CD4-positive, alpha-beta T cell (primary cell): ENCODE data around the gene SLC8A3. TPM values are rescaled to one million over a fixed set of nuclear protein-coding genes. Genes with fewer than 3 reads are reported as not detected.

Source experiments
- ATAC-seq: fragments of 200-7000 bp; cut with Tn5 transposase; one replicate; pipeline ENCODE4 v1.10.0; 2022; ENCODE audit warnings: mild to moderate bottlenecking; ENCODE audit not compliant: poor library complexity
- CTCF ChIA-PET: fragments of 350-600 bp; sonication (Branson Sonifier 250); formaldehyde crosslinking; loops from one replicate; lab custom pipeline; 2021; ENCODE audit warnings: antibody characterized with exemption, inconsistent platforms; lab: Charles Lee
- POLR2A ChIA-PET: fragments of 350-600 bp; sonication (Branson Sonifier 250); formaldehyde crosslinking; loops from one replicate; lab custom pipeline; 2021; ENCODE audit warnings: antibody characterized with exemption, inconsistent platforms; lab: Charles Lee
- DNase-seq, 14 experiments: peaks; one replicate each; pipeline ENCODE4 v3.0.0-alpha.2; 2013 to 2020; ENCODE audit warnings: mixed read lengths in 2 of 14
- H3K27ac ChIP-seq, 2 donors: one replicate each; pipeline versions ENCODE4 v1.5.1 to v1.7.0; 2013; ENCODE audit warnings: low read length in 2 of 2, low read depth in 1 of 2, mild to moderate bottlenecking in 1 of 2
- H3K27me3 ChIP-seq, 2 experiments: 1 replicate in 1 of 2; 2 replicates in 1 of 2; pipeline versions ENCODE4 v1.6.1 to v1.7.0; 2013; ENCODE audit warnings: low read length in 2 of 2, control low read depth in 1 of 2, mild to moderate bottlenecking in 1 of 2, moderate library complexity in 1 of 2; ENCODE audit not compliant: insufficient read depth in 2 of 2, control insufficient read depth in 1 of 2
- H3K36me3 ChIP-seq: one replicate; pipeline ENCODE4 v1.6.1; 2013; ENCODE audit warnings: low read length, control low read depth; ENCODE audit not compliant: insufficient read depth
- H3K4me1 ChIP-seq: one replicate; pipeline ENCODE4 v1.6.1; 2013; ENCODE audit warnings: low read length, control low read depth; ENCODE audit not compliant: insufficient read depth
- H3K4me3 ChIP-seq: one replicate; pipeline ENCODE4 v1.5.1; 2013; ENCODE audit warnings: mild to moderate bottlenecking, low read length, moderate library complexity
- H3K9me3 ChIP-seq, 2 experiments: 1 replicate in 1 of 2; 2 replicates in 1 of 2; pipeline versions ENCODE4 v1.6.1 to v1.7.0; 2013; ENCODE audit warnings: low read length in 2 of 2, mild to moderate bottlenecking in 2 of 2, control low read depth in 1 of 2, moderate library complexity in 1 of 2; ENCODE audit not compliant: control insufficient read depth in 1 of 2, insufficient read depth in 1 of 2
- H3K27ac Mint-ChIP-seq: one replicate; pipeline ENCODE4 v1.8.0; 2020; ENCODE audit warnings: mixed read lengths
- H3K27me3 Mint-ChIP-seq: one replicate; pipeline ENCODE4 v1.8.0; 2021; ENCODE audit warnings: mixed read lengths
- H3K36me3 Mint-ChIP-seq: one replicate; pipeline ENCODE4 v1.8.0; 2021; ENCODE audit warnings: low read depth, mixed read lengths
- H3K4me1 Mint-ChIP-seq: one replicate; pipeline ENCODE4 v1.8.0; 2021; ENCODE audit warnings: low read depth, mixed read lengths
- H3K4me3 Mint-ChIP-seq: one replicate; pipeline ENCODE4 v1.8.0; 2020; ENCODE audit warnings: mild to moderate bottlenecking, mixed read lengths
- H3K9me3 Mint-ChIP-seq: one replicate; pipeline ENCODE4 v1.8.0; 2020; ENCODE audit warnings: mixed read lengths
- intact Hi-C, 2 experiments: fragments of 100-400 bp; cut with DNase I in 1 of 2; cut with micrococcal nuclease in 1 of 2; formaldehyde crosslinking; loops; one replicate each; pipeline versions ENCODE4 v1.15.1 to v1.9.0; 2023 to 2025; cut with DNase I, micrococcal nuclease
- total RNA-seq, 174 experiments: library from RNA in 2 of 174; stranded (reverse) in 2 of 174; gene quantifications; one replicate each; pipeline ENCODE4 v1.2.3 and lab custom pipeline; 2021 to 2026
- TF ChIP-seq, protein P1 (sequence below): fragments of 200-600 bp; IDR thresholded peaks from one replicate; pipeline ENCODE4 v1.8.0; 2022; ENCODE audit warnings: antibody characterized with exemption, mild to moderate bottlenecking

SLC8A3 gene
- total RNA-seq, 2 experiments from 2014 or later, result not detected

GRCh38 chr14:70173569-70173968 lies 15.2 kb downstream of the SLC8A3 start:
- Mint-ChIP-seq H3K4me3 (no peak overlapping the region), H3K4me1 (no peaks in the 10 kb centered on the region), H3K9me3 (no peaks in the 10 kb centered on the region), H3K27me3 (peaks cover 46% of the 10 kb centered on the region), H3K36me3 (no peaks in the 10 kb centered on the region), H3K27ac (no peak overlapping the region)
- intact Hi-C loops, result no loop called here
- POLR2A ChIA-PET, result no interaction called here
- no peaks in the 10 kb centered on the region for H3K9me3 ChIP-seq
- DNase-seq (no peak), ATAC-seq (no peak)
- H3K27me3 ChIP-seq, result no peaks in the 10 kb centered on the region
- H3K36me3 ChIP-seq, result no peaks in the 10 kb centered on the region
- no peak overlapping the region for H3K27ac ChIP-seq
- TF ChIP-seq, protein P1, sequence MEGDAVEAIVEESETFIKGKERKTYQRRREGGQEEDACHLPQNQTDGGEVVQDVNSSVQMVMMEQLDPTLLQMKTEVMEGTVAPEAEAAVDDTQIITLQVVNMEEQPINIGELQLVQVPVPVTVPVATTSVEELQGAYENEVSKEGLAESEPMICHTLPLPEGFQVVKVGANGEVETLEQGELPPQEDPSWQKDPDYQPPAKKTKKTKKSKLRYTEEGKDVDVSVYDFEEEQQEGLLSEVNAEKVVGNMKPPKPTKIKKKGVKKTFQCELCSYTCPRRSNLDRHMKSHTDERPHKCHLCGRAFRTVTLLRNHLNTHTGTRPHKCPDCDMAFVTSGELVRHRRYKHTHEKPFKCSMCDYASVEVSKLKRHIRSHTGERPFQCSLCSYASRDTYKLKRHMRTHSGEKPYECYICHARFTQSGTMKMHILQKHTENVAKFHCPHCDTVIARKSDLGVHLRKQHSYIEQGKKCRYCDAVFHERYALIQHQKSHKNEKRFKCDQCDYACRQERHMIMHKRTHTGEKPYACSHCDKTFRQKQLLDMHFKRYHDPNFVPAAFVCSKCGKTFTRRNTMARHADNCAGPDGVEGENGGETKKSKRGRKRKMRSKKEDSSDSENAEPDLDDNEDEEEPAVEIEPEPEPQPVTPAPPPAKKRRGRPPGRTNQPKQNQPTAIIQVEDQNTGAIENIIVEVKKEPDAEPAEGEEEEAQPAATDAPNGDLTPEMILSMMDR, result no peak
- no peaks in the 10 kb centered on the region for H3K4me1 ChIP-seq
- CTCF ChIA-PET, result no interaction called here
- no peak overlapping the region for H3K4me3 ChIP-seq

DNA sequence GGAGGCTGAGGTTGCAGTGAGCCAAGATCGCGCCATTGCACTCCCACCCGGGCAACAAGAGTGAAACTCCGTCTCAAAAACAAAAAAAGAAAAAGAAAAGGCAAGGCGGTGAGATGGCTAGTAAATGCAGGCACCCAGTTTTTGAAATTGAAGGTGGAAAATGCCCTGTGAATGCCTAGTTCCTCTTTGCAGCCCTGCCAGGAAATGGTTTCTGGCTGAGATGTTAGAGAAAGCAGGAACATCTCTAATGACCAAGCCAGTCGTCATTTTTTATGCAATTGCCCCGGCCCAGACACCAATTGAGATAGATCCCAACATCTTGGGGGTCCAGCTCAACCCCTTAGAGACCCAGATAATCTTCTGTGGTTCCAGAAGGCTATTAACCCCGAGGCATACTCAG lies 17.0 kb downstream of the SLC8A3 start:
- Histone ChIP-seq H3K36me3 (no peaks in the 10 kb centered on the region), H3K4me1 (no peaks in the 10 kb centered on the region), H3K27ac (no peak overlapping the region), H3K9me3 (no peaks in the 10 kb centered on the region), H3K27me3 (peaks cover 0 to 4% of the 10 kb centered on the region in 2 experiments), H3K4me3 (no peak overlapping the region)
- no peak for ATAC-seq
- Mint-ChIP-seq H3K27ac (no peak overlapping the region), H3K27me3 (peaks cover 51% of the 10 kb centered on the region), H3K4me1 (no peaks in the 10 kb centered on the region), H3K36me3 (no peaks in the 10 kb centered on the region), H3K4me3 (no peak overlapping the region), H3K9me3 (no peaks in the 10 kb centered on the region)
- TF ChIP-seq, protein P1, result no peak
- DNase-seq, result peak in 1 of 14 experiments; percentile 4
- POLR2A ChIA-PET, result no interaction called here
- intact Hi-C loops, result no loop called here
- CTCF ChIA-PET, result no interaction called here

GRCh38 chr14:70170976-70171375 lies 17.8 kb downstream of the SLC8A3 start:
- Histone ChIP-seq H3K4me3 (no peak overlapping the region), H3K9me3 (no peaks in the 10 kb centered on the region), H3K27ac (no peak overlapping the region), H3K36me3 (no peaks in the 10 kb centered on the region), H3K4me1 (no peaks in the 10 kb centered on the region), H3K27me3 (peaks cover 0 to 6% of the 10 kb centered on the region in 2 experiments)
- H3K9me3 Mint-ChIP-seq, result no peaks in the 10 kb centered on the region
- H3K36me3 Mint-ChIP-seq, result no peaks in the 10 kb centered on the region
- TF ChIP-seq, protein P1, result no peak
- H3K27me3 Mint-ChIP-seq, result peaks cover 51% of the 10 kb centered on the region
- no peak overlapping the region for H3K27ac Mint-ChIP-seq
- no peaks in the 10 kb centered on the region for H3K4me1 Mint-ChIP-seq
- H3K4me3 Mint-ChIP-seq, result no peak overlapping the region
- DNase-seq (no peak), ATAC-seq (no peak)
- intact Hi-C loops, result no loop called here
- ChIA-PET CTCF (no interaction called here), POLR2A (no interaction called here)
